Measurements from ENCODE around the gene ZAP70.

GRCh38 chr2:97706112-97706511 is 7.3 kb upstream of the ZAP70 start:
- TF ChIP-seq STAT3 (IDR thresholded peaks at IDR 0.05; ENCODE audit: low read depth, low read length) (no peak), POLR2A (IDR thresholded peaks at IDR 0.05; ENCODE audit: low read depth, low read length) (no peak), POU2F2 (IDR thresholded peaks at IDR 0.05; ENCODE audit: borderline replicate concordance, low read depth, low read length) (no peak), CBX3 (IDR thresholded peaks at IDR 0.05; ENCODE audit: borderline replicate concordance, low read depth) (no peak), ZNF274 (IDR thresholded peaks at IDR 0.05; ENCODE audit: insufficient read depth, insufficient read length) (no peak), CBX5 (IDR thresholded peaks at IDR 0.05; ENCODE audit: low read depth) (no peak), GABPA (IDR thresholded peaks at IDR 0.05; ENCODE audit: low read depth) (no peak), CHD4 (IDR thresholded peaks at IDR 0.05) (no peak), HDAC2 (IDR thresholded peaks at IDR 0.05) (no peak)
- TF ChIP-seq, protein P1, sequence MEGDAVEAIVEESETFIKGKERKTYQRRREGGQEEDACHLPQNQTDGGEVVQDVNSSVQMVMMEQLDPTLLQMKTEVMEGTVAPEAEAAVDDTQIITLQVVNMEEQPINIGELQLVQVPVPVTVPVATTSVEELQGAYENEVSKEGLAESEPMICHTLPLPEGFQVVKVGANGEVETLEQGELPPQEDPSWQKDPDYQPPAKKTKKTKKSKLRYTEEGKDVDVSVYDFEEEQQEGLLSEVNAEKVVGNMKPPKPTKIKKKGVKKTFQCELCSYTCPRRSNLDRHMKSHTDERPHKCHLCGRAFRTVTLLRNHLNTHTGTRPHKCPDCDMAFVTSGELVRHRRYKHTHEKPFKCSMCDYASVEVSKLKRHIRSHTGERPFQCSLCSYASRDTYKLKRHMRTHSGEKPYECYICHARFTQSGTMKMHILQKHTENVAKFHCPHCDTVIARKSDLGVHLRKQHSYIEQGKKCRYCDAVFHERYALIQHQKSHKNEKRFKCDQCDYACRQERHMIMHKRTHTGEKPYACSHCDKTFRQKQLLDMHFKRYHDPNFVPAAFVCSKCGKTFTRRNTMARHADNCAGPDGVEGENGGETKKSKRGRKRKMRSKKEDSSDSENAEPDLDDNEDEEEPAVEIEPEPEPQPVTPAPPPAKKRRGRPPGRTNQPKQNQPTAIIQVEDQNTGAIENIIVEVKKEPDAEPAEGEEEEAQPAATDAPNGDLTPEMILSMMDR (IDR thresholded peaks at IDR 0.05 in 2 of 3, conservative IDR thresholded peaks at IDR 0.05 in 1 of 3; ENCODE audit: control insufficient read depth in 2 of 3, extremely low read depth in 1 of 3, insufficient read depth in 1 of 3, low read depth in 3 of 3, low read length in 3 of 3), result no peak
